DMS79 (cell line): ENCODE measurements around the gene FSTL4.

Source experiments
- DNase-seq: peaks from one replicate; lab custom pipeline; 2025; lab: John Stamatoyannopoulos, UW

The FSTL4 gene

DNA sequence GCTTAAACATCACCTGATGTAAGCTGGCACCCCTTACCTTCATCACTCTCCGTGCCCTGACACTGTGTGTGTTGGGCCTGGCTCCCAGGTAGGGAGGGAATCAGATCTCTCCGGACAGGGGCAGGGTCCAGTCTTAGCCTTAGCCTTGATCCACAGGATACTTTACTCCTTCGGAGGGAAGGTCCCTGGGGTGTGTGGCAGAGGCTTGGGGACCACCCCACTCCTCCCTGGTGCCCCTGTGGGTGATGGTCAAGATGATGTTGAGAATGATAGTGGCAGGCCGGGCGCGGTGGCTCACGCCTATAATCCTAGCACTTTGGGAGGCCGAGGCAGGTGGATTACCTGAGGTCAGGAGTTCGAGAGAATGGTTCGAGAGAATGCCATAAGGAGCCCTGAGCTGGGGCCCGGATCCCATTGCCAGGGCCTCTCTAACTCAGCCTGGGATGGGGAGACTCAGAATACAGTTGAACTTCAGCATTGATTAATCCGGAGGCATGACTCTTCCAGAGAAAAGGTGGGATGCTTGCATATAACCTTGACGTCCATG, 291.0 kb downstream of the FSTL4 start:
- no peak for DNase-seq

DNA sequence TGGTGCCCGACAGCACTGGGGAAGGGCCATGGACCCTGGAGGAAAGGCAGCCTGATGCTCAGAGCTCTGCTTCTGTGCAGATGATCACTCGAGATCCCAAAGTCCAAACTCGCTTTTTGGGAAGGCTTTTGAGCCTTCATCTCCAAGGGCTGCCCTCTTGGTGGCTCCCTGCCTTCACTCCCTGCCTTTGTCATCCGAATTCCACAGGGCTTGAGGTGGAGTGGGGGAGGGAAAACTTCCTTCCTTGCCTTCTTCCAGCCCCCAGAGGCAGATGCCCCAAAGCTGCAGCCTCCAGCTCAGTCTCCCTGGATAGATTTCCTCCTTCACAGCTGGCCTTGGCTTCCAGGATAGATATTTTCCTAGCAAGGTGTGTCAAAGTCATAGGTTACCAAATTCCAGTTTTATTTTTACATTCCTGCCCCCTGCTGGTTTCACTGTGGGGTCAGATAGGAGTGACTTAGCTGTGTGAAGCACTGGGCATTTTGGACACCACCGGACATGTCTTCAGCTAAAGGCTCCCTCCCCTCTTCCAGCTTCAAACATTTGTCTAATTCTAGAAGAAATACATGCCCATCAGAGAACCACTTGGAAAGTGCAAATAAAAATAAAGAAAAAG, 292.3 kb downstream of the FSTL4 start:
- no peak for DNase-seq

DNA sequence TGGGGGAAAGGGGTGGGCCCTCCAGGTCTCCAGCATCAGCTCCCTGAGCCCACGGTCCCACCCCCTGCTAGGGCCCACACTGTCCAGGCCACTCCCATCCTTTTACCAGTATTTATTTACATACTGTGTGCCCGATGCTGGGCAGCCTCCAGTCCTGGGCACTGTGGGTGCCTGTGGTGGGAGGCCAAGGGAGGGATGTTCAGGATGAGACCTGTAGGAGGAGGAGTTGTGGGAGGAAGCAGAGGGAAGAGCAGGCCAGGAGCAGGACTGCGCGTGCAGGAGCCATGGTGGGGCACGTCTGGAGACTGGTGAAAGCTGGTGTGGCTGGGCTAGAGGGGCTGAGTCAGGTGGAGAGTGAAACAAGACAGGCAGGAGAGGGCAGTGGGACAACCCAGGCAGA, 293.1 kb downstream of the FSTL4 start:
- DNase-seq, result no peak

DNA sequence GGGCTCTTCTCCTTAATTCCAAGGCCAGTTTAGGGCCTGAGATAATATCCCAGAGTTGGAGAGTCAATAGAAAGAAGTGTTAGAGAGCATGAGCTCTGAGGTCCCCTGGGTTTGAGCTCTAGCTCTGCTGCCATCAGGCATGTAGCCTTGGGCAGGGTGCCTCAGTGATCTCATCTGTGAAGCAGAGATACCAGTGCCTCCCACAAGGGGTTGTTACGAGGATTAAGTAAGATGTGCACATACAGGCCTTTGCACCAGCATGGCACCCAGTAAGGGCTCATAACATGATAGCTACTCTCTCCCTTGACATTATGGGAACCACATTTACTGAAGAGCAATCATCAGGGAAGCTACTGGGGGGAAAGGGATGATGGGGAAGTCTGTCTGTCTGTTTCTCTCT, 294.8 kb downstream of the FSTL4 start:
- no peak for DNase-seq

DNA sequence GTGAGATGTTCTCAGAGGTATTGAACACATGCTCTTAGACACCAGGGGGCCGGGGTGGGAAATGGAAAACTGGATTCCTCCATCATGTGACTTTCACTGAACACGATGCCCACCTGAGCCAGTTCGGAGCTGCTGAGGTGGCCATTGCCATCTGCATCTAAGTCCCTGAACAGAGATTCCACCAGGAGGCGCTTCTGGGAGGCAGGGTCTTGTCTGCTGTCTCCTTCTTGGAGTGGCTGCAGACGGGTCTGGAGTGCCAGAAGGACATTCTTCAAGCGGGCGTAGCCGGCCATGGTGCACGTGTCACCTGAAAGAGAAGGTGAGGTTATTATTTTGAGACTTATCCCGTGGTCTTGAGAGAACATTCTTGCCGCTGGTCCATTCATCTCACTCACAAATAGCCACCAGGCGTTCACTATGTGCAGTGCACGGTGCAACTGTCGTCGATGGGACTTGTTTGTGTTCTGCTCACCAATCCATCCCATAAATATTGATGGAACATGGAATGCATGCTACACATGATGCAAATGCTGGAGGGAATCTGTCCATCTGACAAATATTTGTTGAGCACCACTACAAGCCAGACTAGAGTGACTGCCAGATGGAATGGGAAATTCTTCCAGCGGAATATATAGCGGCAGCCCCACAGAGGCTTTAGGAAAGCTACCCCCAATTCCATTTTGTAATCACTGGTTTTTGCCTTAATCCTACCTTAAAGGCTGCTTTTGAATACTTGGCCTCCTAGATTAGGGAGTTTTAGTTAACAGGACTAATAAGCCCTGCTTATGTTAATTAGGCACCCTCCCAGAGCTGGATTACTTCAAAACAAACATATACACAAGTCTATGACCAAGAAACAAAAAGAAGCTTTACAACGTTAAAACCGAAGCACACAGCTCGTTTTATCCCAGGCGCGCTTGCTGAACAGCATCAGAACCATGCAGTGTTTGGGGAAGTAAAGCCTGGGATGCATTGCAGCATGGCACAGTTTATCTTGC, 295.7 kb downstream of the FSTL4 start:
- no peak for DNase-seq

DNA sequence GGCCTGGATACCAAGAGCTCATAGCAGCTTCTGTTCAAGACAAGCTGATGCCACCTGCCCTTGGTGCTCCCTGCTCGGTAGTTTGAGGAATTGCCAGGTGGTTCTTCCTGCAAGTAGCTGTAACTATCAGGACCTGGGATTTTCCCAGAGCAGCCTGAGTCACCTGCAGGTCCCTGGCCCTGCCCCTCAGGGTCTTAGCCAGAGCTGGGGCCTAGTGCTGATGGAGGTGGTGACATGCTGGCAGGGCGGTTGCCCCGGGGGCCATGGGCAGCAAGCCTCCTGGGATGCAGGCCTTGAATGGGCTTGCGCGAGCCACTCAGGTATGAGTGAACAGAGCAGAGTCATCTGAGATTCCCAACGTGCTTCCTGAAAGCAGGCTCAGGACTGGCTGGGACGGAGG, 298.3 kb downstream of the FSTL4 start:
- no peak for DNase-seq

DNA sequence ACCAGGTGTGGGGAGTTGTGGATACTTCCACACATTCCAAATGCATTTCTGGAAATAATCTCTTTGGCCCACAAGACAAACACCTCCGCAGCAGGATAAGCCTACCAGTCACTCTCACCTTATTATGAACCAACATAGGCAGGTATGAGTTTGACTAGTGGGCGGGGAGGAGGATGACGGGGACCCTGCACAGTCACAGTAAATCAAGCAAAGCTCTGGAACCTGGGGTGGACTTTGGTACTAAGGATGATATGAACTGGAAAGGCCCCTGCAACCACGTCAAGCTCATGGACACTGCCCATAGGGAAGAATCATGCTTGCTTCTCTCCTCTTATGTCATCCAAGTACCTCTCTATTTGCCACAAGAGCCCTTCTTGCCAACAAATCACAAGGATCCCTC, 301.2 kb downstream of the FSTL4 start:
- DNase-seq, result no peak

DNA sequence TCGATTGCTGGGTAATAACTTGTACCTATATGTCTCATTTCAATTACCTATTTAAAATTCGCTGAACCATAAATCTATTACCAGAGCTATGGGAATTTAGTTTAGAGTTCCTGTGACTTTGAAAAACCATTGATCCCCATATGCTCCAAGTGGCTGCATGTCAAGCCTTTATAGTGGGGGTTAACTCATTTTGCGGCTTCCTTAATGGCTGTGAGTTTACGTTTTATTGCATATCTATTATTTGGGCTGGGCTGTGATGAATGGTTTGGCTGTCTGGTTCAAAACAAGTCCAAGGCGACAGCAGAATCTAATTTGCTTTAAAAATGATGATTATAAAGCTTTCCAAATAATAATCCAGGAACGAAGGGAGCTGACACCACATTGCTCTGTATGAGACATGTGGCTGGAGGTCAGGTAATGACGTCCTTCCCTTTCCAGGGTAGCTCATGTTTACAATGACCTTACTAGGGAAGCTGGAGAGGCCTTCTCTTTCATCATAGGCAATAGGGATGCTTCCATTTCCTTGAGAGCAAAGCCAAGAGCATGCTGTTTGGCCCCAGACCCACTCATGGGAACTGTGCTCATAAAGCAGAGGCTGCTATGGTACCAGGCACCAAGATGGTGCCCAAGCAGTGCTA, 302.2 kb downstream of the FSTL4 start:
- DNase-seq, result no peak

DNA sequence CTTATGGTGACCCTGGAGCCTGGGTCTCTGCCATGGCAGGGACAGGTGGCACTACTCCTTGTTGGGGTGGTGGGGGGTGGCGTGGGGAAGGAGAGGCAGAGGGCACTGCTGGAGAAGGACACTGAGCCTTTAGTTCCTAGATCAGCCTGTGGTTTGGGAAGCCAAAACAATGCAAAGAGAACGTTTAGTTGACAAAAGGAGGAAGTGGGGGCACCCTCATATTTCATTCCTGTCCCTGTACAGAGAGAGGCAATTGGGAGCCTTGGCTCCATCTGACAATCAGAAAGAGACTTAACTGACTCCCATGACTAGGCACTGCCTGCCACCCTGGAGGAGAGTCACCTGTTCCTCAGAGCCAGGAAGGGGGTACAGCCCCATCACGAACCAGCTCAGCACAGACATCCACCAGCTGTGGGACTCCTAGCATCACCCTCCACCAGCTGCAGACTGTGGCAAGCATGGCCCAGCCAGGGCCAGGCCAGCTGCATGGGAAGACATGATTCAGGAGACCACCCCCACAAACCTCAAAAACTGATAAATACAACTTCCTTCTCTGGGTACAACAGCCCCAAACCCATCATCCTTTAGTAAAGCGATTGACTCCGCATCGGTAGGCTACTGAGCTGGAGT, 303.1 kb downstream of the FSTL4 start:
- DNase-seq, result no peak

DNA sequence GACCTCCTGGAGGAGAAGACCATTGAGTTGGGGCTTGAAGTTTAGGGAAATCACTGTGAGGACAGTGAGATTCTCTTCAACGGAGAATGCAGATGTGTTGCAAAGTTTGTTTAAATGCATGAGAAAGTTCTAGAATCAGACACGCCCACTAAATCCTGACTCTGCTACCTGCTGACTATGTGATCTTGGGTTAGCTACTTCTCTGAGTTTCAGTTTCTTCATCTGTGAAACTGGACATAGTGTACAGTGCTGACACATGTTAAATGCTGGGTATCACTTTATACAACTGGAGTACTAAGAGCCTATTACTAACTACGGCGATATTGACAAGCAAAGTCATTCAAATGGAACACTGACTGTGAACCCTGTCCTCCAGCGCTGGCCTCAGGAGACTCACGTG, 305.1 kb downstream of the FSTL4 start:
- DNase-seq, result no peak

DNA sequence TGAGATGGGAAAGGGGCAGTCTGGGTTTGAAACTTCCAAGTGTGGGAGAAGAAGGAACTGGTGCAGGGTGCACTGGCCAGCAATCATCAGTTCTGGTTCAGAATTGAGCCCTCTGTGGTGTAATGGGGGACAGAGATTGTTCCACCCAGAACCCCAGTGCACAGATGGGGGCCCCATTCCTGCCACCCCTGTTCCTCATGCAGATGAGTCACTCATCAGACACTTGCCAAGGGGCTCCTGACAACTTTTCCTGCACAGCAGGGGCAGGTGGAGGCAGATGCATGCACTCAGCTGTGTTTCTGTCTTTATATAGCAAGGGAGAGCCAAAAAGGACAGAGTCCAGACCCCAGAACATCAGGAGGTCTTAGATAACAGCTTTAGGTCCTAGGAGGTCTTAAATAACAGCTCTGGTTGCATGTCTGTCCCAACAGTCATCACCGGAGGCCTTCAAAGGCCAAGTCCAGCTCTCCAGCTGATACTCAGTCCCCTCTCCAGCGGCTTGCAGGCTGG, 307.6 kb downstream of the FSTL4 start:
- DNase-seq, result no peak

DNA sequence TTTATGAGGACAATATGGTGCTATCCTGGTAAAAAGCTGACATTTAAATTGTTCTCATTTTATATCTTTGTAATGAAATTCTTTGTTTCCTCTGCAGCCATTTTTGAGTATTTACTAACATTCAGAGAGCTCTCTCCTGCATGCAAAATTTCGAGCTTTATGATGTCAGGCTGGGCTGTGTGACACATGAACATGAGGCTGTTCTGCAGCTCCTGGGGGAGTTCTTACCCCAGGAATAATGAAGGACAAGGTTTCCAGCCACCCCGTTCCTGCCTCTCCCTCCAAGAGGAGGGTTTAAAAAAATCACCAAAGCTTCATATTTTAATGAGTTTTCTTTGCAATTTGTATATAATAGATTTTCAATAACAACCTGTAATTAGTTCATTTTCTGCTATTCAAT, 308.2 kb downstream of the FSTL4 start:
- DNase-seq, result no peak

DNA sequence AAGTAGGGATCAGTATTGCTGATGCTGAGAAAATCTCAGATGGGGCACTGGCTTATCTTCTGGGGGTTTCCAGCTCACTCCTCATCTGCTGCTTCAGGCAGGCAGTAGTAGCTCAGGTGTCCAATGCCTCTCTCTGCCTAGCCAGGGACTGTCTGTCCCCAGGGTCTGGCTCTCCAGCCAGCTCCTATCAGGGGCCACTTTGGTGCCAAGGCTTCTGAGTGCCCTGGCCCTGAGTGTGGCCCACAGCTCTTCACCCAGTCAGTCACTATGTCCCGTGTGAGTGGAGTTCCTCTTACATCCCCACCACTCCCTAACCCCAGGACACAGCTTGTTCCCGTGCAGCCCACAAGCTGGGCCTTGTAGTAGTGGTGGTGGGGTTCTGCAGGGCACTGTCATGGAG, 309.0 kb downstream of the FSTL4 start:
- DNase-seq, result no peak

DNA sequence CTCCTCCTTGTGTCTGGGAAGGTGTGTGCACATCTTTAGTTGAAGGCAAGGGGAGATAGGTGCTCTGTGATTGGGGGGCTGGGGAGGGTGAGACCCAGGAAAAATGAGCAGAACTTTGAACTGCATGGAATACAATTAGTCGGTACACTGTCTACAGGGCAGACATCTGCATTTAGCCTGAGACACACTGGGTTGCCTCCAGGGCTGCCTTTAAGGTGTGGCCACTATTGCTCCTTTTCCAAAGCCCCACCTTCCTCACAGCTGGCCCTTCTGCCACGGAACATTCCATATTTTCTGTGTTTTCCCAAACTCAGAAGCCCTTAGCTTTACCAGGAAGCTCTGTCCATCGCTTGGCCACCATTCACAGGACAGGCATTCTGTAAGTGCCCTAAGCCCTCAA, 312.6 kb downstream of the FSTL4 start:
- DNase-seq, result no peak

DNA sequence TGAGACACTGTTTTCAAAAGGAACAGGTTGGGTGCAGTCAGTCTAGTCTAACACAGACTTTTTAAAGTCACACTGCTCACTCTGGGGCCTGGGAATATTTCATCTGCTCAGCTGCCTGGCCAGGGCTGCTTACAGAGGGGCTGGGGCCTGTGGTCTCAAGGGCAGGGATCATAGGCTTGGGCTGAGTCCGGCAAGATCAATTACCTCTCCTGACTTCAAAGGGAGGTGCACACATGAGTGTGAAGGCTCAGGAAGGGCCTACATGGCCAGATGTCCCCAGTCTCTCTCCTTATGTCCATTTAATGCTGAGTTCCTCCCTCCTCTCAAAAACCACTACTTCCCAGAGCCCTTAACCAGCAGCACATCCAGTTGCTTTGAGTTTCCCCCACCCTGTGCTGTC, 313.3 kb downstream of the FSTL4 start:
- DNase-seq, result no peak

DNA sequence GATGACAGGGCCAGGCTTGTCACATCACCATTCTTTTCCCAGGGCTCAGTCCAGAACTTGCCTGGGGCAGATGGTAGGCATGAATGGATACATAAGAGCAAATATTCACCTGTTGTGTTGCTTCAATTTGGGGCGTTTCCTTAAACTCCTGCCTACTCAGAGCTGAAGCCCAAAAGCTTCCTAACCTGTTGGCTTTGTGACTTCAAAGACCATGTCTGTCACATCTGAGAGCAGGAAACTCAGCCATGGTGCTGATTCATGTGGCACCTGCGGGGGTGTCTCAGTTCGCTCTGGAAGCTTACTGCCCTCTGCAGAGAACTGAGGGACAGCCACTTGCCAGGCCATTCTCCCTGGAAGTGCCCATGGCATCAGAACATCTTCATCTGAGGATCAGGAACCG, 313.9 kb downstream of the FSTL4 start:
- DNase-seq, result no peak

DNA sequence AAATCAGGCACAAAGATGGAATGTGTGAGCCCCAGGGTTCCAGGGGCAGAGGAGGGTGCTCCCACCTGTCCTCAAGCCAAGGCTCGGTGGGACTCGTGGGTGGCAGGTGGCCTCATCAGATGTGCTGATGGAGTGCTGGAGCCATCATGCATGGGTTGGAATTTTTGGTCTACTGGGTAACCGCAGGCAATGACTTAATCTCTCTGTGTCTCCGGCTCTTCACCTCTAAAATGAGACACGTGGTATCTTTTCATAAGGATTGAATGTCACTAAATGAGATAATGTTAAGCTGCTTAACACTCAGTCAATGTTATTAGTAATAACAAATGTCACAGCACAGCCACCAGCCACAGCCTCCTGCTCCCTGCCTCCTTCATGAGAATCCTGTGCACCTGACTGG, 315.0 kb downstream of the FSTL4 start:
- DNase-seq, result no peak

DNA sequence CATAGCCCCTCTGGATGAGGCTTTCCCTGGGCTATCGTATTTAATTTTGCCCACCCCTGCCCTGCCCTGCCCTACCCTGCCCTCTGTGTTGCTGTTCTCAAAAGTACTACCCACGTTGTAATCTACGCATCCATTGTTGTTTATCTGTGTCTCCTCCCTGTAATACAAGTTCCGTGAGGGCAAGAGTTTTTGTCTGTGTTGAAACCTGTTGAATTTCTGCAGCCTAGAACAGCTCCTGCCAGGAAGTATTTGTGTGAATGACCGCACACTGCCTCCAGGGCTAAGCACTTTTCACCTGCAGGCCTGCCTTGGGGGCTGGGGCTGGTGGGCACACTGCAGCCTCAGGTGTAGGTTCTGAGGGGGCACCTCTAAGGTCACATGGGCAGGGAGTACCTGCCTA, 315.7 kb downstream of the FSTL4 start:
- DNase-seq, result no peak

DNA sequence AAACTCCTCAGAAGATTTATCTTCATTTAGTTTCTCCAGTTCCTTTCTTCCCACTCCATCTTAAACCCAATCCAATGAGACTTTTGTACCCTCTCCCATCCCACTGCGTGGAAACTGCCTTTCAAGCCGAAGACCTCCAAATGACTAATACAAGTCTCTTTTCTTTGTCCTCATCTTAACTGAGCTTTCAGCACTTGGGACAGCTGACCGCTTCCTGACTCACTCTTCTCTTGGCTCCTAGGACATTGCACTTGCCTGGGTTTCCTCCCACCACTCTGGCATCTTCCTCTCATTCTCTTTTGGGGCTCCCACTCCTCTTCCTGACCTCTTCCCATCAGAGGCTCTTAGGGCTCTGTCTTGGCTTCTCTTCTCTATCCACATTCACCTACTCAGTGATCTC, 316.8 kb downstream of the FSTL4 start:
- no peak for DNase-seq

DNA sequence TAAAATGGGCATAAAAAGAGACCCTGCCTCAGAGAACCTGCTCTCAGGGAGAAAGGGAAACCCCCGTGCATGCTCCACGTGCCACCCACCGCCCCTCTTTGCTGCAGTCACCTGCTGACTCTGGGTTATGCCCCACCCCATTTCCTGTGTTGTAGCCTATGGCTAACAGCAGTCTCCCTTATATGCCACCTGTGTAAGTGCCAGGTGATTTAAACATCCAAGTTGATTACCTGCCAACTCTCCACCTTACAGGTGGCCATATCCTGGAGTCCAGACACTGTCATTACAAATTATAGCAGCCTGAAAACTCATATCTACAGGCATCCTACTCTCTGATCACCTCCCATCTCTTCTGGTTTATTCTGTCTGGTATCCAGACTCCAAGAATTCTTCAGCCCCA, 318.0 kb downstream of the FSTL4 start:
- no peak for DNase-seq

DNA sequence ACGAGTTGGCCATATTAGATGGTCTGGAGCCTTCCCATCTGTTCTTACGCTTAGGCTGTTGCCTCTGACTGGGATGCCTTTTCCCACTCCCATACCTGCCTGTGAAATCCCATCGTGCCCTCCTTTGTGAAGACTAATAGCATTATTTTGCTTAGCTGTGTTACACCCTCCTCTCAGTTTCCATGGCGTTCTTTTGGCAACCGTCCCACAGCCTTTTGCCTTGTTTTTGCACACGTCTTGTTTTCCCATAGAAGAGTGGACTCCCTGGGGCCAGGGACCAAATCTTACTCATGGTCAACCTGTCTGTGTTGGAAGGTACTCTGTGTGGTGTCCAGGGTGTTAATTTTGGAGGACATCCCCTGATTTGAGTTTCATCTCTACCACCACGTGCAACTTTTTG, 318.4 kb downstream of the FSTL4 start:
- no peak for DNase-seq

DNA sequence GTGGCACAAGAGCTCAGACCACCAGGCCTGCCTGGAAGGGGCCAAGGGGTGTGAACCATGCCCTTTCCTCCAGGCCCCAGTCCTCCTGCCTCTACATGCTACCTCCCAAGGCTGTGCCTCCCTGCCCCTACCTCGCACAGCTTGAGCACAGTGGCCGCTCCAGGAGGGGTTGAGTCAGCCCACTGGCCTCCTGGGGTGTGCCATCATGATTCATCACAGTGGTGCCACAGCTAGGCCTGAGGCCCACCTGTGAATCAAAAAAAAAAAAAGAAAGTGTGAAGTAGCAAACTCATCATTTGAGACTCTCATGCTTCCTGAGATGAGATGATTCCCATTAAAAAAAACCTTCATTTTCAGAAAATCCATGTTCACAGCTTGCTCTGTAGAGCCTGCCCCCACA, 320.0 kb downstream of the FSTL4 start:
- no peak for DNase-seq
